Gastrocnemius medialis (tissue), 4 donors: ENCODE results near the gene SLC41A2.

Experiments used
- CTCF ChIP-seq, 5 experiments: fragments of 450-650 bp in 3 of 5; fragments of 200-600 bp in 2 of 5; sonication (generic) in 2 of 5; IDR thresholded peaks in 4 of 5; conservative IDR thresholded peaks in 1 of 5; 1 replicate in 4 of 5; 2 replicates in 1 of 5; pipeline ENCODE4 v1.5.1; 2016 to 2019; ENCODE audit warnings: antibody characterized with exemption in 5 of 5, mild to moderate bottlenecking in 3 of 5, moderate library complexity in 3 of 5
- POLR2A ChIP-seq, 2 donors: fragments of 450-650 bp; IDR thresholded peaks; one replicate each; pipeline ENCODE4 v1.6.1; 2017; ENCODE audit warnings: antibody characterized with exemption in 2 of 2, mild to moderate bottlenecking in 2 of 2, moderate library complexity in 2 of 2

- TF ChIP-seq CTCF (IDR thresholded peaks at IDR 0.05 in 4 of 5, conservative IDR thresholded peaks at IDR 0.05 in 1 of 5) (no peak), POLR2A (IDR thresholded peaks at IDR 0.05) (no peak)
Observed at GRCh38 chr12:104933778-104934177, 24.3 kb downstream of the SLC41A2 start.
